SK-N-SH treated with all-trans-retinoic acid at 6 μM for 48 hours (cell line): ENCODE results near the gene DNAJC24.

Experiments used
- ARNTL ChIP-seq: fragments of 450-650 bp; formaldehyde crosslinking; IDR thresholded peaks from 2 replicates; pipeline ENCODE4 v1.5.0; 2020; ENCODE audit warnings: low read depth, mild to moderate bottlenecking, moderate library complexity, borderline replicate concordance
- BACH2 ChIP-seq: fragments of 250-450 bp; sonication (Bioruptor Pico); IDR thresholded peaks from 2 replicates; pipeline ENCODE4 v1.9.0; 2021; ENCODE audit warnings: mild to moderate bottlenecking, borderline replicate concordance
- CSRNP3 ChIP-seq: fragments of 250-450 bp; sonication (Bioruptor Pico); IDR thresholded peaks from 2 replicates; pipeline ENCODE4 v1.5.1; 2021; ENCODE audit warnings: mild to moderate bottlenecking, moderate library complexity
- ISL1 ChIP-seq: fragments of 250-450 bp; sonication (Bioruptor Pico); IDR thresholded peaks from 2 replicates; pipeline ENCODE4 v2.1.2; 2022; ENCODE audit warnings: mild to moderate bottlenecking, moderate library complexity
- PATZ1 ChIP-seq: fragments of 250-450 bp; sonication (Bioruptor Pico); IDR thresholded peaks from 2 replicates; pipeline ENCODE4 v1.8.0; 2020; ENCODE audit warnings: mild to moderate bottlenecking, moderate library complexity, borderline replicate concordance
- RARB ChIP-seq: fragments of 250-450 bp; sonication (Bioruptor Pico); IDR thresholded peaks from 2 replicates; pipeline ENCODE4 v1.8.0; 2021; ENCODE audit warnings: mild to moderate bottlenecking, moderate library complexity
- SNAI2 ChIP-seq: fragments of 250-450 bp; sonication (Bioruptor Pico); IDR thresholded peaks from 2 replicates; pipeline ENCODE4 v1.5.0; 2020; ENCODE audit warnings: mild to moderate bottlenecking, moderate library complexity

GRCh38 chr11:31422703-31423102, 53.0 kb downstream of the DNAJC24 start:
- TF ChIP-seq CSRNP3 (CRISPR knock-in tag) (no peak), ARNTL (CRISPR knock-in tag) (no peak), SNAI2 (CRISPR knock-in tag) (no peak), BACH2 (CRISPR knock-in tag) (no peak), RARB (no peak), PATZ1 (no peak), ISL1 (CRISPR knock-in tag) (no peak)
